Activated naive CD4-positive, alpha-beta T cell treated with anti-CD3 and anti-CD28 coated beads, Interleukin-2, amount 50 U/mL, for 16 hours (primary cell): ENCODE data around the gene AK2.
"Not testable (repeated sequence)": the region's sequence is repeated elsewhere in the genome, so short reads cannot be mapped to it uniquely, and the experiment has no call there.

Source experiments
- DNase-seq: peaks from one replicate; pipeline ENCODE4 v3.0.0-alpha.2; 2020

Gene AK2

DNA sequence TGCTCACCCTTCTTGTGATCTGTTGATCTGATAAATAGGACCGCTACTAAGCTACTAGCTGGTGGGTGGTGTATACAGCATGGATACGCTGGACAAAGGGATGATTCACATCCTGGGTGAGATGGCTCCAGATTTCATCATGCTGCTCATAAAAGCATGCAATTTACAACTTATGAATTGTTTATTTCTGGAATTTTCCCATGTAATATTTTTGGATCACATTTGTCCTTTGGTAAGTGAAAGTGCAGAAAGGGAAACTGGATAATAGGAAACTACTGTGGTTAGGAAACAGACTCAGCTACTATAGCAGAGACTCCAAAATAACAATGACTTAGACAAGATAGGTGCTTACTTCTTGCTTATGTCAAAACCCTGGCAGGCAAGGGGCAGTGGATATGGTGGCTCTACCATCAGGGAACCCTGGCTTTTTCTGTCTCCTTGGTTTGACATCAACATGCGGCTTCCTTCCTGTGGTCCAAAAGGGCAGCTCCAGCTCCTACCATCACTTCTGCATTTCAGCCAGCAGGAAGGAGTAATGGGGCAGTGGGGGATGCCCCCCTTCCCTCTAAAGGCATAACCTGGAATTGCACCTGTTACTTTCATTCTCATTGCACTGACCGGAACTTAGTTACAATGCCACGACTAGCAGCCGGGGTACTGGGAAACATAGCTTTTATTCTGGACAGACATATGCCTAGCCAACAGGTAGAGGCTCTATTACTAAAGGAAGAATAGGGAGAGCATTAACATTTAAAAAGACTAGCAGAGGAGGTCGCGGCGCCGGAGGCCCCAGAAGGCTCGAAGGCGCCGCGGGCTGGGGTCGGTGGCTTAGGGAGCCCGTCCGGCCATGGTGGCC, 13.8 kb upstream of the AK2 start:
- DNase-seq: no peak

DNA sequence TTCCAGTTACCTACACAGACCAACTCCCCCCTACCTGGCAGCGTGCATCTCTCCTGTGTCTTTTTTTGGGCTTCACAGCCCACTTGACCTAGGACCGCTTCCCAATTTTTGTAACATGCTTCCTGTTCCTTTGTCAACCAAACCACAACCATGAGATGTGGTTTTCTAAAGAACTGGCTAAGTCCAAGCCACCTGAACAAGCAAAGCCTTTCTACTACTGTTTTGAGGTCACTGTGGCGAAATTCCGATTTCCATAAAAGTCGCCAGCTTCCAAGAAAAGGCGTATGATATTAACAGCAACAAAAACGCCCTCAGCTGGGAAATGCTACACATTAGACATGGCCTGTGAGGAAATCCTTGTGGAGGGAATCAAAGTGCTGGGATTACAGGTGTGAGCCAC, 12.7 kb upstream of the AK2 start:
- no peak for DNase-seq

DNA sequence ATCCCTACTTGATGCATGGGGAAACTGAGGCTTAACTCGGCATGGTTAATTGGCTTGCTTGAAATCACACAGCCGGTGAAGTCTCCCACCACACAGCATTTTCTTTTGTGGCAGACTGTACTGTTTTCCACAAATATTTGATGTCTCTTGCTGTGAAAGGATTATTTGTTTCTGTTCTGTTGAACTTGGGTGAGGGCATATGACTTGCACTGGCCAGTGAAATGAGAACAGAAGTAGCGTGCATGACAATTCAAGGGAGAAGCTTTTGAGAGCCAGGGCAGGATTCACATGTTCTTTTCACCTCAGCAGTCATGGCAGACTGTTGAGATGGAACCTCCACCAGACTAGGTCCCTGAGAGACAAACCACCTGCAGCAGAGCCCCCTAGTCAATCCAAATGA, 11.7 kb upstream of the AK2 start:
- DNase-seq: no peak

DNA sequence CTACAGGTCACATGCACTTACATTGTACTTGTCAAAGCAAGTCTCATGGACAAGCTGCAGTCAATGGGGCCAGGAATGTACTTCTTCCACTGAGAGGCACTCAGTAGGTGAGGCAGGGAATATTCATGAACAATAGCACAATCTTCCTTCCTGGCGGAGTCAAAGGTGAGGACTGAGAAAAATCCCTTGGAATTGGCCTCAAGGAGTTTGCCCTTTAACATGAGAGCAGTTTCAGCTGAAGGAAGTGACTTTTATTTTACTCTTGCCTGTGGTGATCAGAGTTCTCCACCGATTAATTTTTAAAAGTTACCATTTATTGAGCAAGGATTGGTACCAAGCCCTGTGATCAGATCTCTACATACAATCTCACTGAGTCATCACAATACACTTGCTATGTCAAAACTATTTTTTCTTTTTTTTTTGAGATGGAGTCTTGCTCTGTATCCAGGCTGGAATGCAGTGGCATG, 11.2 kb upstream of the AK2 start:
- no peak for DNase-seq

DNA sequence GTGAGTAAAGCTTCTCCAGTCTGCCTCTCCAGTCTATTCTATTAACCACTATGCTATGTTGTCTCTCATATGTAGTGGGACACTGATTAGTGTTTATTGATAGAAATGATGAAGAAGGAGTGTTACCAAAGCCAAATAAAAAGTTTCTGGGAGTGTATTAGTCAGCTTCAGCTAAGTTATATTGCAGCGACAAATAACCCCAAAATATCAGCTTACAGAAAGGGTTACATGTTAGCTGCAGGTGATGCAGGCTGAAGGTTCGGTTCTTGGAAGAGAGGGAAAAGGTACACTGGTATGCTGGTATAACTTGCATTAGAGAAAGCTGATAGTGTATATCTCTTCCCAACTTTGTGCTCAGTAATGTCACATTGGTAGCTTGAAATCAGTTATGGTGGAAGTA, 10.6 kb upstream of the AK2 start:
- no peak for DNase-seq

DNA sequence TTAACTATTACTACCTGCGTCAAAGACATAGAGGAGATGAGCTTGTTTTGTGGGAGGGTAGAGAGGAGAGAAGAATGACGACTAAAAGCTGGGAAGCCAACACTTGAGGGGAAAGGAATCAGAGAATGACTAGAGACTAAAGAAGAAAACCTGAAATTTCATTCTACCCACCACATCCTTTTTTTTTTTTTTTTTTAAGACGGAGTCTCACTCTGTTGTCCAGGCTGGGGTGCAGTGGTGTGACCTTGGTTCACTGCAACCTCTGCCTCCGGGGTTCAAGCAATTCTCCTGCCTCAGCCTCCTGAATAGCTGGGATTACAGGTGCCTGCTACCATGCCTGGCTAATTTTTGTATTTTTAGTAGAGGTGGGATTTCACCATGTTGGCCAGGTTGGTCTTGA, 9.6 kb upstream of the AK2 start:
- DNase-seq: not testable (repeated sequence)

DNA sequence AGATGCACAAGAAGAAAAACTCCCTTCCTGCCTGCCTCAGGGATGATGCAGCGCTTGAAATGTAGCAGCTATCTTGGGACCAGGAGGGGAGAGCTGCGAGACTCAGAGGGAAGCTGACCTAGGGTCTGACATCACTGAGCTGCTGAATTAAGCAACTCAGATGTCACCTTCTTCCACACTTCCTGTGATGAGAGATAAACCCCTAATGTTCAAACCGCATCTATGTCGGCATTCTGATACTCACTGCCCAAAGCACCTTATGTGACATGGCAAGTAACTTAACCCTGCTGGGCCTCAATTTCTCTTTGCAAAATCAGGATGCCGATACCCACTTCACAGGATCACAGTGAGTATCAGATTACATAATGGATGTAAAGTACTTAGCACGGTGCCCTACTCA, 9.1 kb upstream of the AK2 start:
- no peak for DNase-seq

DNA sequence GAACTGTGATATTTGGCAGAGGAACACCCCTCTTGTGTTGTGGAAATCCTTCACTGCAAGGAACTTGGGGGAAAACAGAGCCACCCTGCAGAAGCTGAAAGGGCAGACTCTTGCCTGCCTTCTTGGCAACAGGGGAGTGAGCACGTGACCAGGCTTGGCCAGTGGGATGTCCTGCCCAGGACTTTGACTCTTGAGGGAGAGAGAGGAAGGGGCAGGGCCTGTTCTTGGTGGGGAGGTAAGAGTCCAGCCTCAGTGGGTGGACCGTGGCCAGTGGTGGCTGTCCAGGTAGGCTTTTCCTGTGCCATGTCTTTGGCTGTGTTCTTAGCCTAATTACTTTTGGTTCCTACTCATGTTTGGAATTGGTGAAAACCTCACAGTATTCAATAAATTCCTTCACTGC, 8.6 kb upstream of the AK2 start:
- no peak for DNase-seq

DNA sequence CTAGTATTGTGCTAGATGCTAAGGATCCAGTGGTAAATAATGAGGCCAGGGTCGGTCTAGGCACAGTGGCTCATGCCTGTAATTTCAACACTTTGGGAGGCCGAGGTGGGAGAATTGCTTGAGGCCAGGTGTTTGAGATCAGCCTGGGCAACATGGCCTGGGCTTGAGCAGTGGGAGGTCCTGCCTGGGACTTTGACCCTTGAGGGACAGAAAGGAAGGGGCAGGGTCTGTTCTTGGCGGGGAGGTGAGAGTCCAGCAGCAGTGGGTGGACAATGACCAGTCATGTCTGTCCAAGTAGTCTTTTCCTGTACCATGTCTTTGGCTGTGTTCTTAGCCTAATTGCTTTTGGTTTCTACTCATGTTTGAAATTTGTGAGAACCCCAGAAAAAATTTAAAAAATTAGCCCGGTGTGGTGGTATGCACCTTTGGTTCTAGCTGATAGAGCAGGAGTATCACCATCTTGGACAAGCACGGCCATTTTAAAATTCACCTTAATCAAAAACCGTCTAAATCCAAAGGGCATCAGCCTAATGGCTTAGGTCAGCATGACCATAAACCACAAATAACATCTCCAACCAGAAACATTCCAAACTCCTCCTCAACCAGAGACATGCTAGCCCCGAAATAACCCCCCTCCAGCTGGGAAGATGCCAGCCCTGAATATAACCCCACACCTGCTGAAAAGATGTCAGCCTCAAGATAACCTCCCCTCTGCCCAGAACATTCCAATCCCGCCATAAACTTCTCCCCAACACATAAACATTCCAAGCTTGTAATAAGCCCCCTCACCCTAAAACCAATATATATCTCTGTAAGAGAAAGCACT, 6.8 kb upstream of the AK2 start:
- DNase-seq: no peak

DNA sequence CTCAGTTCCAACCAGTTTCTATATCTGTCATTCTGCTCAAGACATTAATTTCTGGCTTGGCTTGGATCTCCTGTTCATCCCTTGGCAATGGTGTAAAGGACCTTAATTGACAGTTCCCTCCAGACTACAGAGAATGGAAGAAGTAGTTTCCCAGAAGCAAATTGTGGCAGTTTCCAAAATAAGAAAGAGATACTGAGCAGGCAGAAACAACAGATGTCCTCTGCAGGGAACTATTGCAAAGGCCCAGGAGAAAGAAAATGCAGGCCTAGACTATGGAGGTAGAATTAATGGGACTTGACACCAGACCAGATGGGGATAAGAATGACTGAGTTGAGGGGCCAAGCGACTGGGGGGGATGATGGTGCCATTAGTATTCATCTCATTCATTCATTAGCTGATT, 6.1 kb upstream of the AK2 start:
- no peak for DNase-seq

DNA sequence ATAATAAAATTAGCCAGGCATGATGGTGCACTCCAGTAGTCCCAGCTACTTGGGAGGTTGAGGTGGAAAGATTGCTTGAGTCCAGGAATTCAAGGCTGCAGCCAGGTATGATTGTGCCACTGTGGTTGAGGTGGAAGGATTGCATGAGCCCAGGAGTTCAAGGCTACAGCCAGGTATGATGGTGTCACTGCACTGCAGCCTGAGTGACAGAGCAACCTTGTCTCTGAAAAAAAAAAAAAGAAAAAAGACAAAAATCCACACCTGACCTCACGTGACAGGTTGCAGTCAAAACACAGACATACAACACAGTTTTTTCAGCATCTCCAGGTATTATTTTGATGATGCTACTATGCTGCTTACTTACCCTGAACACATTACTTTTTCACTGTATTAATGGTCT, 4.3 kb upstream of the AK2 start:
- DNase-seq: no peak

DNA sequence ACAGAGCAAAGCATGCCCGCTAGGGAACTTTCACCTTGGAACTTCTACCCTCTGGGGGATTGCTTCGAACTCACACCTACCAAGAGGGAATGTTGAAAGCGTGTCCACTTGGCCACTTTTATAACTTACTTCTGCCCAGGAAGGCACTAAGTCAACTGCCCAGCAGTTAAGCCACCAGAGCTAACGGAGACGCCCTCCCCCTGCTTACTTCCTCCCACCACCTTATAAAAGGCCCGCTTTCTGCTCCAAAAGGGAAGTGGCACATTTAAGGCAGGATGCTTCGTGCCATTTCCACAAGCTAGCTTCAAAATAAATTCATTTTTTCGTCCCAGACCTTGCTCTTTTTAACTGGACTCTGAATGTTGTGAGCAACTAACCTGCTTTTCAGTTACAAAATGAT, 3.2 kb upstream of the AK2 start:
- no peak for DNase-seq

DNA sequence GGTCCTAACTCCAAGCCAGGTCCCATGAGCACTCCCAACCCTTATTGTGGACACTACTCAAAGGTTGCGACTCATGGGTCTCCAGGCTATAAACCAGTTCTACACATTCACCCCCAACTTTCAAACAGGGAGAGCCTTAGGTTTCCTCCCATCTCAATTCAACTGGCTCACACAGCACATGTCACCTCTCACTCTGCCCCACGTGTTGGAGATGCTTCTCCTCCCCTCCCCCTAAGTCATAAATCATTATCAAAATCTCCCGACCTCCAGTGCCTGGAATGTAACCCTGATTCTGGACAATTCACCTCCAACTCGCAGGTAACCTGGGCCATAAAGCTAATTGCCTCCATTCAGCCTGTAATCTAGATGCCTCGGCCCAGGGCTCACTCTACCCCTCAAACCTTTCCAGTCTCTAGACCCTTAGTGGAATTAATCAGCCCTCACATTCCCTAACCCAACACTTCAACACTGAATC, 595 bp downstream of the AK2 start:
- peak; percentile 23 for DNase-seq

DNA sequence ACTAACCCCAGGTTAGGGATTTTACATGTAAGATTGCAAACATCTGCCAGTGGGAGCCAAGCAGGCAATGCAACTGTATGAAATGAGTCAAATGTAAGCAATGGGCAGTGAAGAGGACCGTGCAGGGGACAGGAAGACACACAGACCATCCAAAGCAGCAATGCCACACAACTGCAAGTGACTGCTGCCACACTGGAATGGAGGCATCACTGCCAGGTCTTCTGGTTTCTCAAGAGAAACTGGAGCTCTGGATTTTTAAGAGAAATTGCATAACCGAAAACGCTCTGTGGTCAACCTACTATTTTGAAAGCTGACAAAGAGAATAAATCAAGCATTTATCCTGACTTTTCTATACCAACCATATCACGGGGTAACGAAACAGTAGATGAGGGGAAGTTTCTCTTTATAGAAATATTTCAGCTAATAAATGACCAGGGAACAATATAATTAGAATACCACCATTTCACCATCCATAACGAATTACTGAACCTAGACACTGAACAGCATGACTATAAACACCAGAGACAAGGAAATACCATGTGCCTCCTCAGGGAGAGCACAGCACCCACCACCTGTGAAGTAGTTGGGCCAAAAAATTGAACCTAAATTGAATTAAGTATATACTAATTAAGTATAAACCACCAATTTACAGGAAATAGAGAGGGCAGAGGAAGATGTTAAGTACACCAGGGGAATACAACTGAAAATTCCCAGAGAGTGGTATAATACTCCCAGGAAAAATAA, 4.4 kb downstream of the AK2 start:
- DNase-seq: no peak

DNA sequence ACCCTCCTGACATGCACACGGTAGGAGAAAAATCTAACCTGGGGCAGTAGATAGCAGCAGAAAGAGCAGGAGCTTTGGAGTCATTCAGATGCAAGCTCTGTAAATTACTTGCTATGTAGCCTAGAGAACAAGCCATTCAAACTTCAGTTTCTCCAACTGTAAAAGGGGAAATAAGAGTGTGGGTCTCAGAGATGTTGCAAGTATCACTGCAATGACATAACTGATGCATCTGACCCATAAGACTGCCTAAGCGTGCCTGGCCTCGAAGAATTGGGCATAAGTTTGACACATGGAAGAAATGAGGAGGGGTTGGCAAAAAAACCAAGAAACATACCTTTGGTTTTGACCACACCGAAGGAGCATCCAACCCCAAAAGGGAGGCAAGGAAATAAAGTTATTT, 5.2 kb downstream of the AK2 start:
- no peak for DNase-seq

DNA sequence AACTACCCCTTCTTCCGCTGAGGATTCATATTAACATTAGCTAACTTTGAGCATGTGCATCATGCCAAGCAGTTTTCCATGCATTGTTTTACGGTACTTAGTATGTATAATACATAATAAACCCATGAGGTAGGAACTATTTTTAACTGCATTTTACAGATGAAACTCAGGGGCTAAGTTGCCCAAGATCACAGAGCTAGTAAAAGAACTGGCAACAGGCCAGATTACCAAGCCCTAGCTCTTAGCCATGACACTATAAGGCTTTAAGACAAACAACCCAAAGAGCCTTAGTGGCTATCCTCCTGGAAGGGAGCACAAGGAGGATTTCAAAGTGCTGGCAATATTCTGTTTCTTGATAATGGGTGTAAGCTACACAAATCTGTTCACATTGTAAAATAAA, 6.1 kb downstream of the AK2 start:
- DNase-seq: no peak

DNA sequence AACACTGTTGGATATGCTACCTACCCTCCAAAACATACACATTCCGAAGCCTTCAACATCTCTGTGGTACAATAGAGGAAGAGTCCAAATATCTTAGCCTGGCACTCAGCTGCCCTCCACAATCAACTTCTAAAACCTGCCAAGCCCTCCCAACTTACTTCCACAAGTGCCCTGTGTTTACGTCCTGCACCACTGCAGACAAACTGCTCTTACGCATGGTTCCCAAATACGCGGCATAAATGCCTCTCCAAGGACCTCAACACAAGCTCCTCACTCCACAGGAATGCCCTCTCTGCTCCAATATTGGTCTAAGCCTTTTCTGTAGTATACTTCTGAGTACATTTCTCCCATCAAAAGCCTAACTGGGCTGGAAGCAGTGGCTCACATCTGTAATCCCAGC, 6.8 kb downstream of the AK2 start:
- DNase-seq: no peak

DNA sequence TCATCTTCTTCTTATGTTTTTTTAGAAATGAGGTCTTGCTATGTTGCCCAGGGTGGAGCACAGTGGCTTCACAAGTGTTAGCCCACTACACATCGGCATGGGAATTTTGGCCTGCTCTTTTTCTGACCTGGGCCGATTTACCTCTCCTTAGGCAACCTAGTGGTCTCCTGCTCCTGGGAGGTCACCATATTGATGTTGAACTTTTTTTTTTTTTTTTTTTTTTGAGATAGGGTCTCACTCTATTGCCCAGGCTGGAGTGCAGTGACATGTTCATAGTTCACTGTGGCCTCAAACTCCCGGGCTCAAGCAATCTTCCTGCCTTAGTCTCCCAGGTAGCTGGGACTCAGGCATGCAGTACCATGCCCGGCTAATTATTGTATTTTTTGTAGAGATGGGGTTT, 7.5 kb downstream of the AK2 start:
- DNase-seq: no peak

DNA sequence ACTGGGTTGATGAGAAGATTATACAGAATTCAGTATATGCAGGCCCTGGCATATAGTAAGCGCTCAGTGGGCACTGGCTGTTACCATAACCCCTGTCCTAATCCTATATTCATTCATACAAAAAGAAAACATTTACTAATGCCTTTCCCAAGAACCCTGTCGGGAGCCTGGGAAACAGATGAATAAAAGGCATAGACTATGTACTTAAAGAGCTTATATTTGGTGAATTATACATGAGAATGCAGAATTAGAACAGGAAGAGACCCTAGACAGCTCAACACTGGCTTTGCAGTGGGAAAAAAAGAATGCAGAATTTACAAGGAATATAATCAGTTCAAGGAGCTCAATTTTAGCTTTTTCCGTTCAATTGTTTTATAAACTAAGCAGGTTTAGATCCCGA, 10.9 kb downstream of the AK2 start:
- no peak for DNase-seq

DNA sequence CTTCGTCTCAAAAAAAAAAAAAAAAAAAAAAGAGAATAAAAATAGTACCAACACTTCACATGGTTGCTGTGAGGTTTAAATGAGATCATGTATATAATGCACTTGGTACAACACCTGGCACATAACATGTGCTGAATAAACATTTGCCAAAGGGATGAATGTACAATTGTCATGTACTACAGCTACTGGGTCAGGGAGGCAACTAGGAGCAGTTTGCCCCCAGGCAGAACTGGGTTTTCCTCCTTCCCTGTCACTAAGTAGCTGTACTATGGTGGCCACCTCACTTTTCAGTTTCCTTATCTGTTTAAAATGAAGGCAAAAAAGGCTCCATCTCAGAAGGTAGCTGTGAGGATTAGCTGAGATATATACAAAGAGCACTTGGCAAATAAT, 11.5 kb downstream of the AK2 start:
- DNase-seq: no peak

DNA sequence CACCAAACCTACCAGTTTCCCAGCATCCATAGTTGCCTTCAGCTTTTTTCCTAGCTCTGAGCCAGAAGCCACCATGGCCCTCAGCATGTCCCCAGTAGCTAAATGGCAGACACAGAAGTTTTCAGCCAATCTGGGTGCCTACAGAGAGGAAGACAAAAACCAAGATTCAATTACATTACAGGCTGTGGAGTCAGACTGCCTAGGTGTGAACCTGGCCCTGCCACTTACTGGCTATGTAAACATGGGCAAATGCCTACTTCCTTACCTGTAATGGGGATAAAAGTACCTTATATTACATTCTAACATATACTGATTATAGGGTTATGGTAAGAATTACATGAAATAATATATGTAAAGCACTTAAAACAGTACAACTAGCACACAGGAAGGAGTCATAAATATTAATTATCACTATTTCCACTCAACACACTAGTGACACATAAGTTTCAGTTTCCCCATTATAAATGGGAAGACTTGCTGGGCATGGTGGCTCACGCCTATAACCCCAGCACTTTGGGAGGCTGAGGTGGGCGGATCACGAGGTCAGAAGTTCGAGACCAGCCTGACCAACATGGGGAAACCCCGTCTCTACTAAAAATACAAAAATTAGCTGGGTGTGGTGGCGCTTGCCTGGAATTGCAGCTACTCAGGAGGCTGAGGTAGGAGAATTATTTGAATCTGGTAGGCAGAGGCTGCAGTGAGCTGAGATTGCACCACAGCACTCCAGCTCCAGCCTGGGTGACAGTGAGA, 12.1 kb downstream of the AK2 start:
- DNase-seq: peak; percentile 75

DNA sequence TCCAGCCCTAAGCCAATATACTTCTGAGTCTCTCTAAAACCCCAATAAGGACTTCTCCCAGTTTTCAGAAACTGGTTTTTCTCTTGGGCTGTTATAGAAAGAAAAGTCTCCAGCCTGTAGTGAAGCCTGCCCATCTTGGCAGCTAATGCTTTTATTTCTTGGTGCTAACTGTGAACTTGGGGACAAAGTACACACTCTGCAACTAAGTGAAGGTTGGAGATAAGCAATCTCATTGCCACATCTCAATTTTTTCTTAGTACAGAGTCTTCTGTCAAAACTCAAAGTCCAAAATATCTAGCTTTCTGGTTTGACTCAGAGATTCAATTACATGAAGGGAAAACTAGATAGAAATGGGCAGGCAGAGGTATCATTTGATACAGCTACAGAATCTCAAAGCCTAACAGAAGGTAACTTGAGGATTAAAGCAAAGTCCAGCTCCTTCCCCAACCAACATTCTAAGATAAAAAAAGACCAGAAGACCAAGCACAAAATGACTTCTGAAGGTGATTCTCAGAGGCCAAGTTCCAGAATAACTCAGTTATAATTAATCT, 14.0 kb downstream of the AK2 start:
- DNase-seq: no peak
